Activated CD4-positive, alpha-beta T cell treated with anti-CD3 and anti-CD28 coated beads, Interleukin-2, amount 50 U/mL, for 1 hour (primary cell): Measurements from ENCODE around the gene AGBL4.

Source experiments
- DNase-seq: peaks from one replicate; pipeline ENCODE4 v3.0.0-alpha.2; 2020

Gene AGBL4

GRCh38 chr1:48932366-48932765, 1091.4 kb downstream of the AGBL4 start:
- no peak for DNase-seq

- DNase-seq, result no peak
Observed at GRCh38 chr1:48931506-48932192, 1092.1 kb downstream of the AGBL4 start.

- no peak for DNase-seq
Observed at GRCh38 chr1:48930011-48930410, 1093.7 kb downstream of the AGBL4 start.

- DNase-seq, result no peak
Observed at GRCh38 chr1:48924099-48924498, 1099.7 kb downstream of the AGBL4 start.

- DNase-seq, result no peak
Observed at GRCh38 chr1:48923116-48923515, 1100.6 kb downstream of the AGBL4 start.

- no peak for DNase-seq
Observed at GRCh38 chr1:48920851-48921250, 1102.9 kb downstream of the AGBL4 start.

- no peak for DNase-seq
Observed at GRCh38 chr1:48917901-48918603, 1105.7 kb downstream of the AGBL4 start.

GRCh38 chr1:48917070-48917454, 1106.7 kb downstream of the AGBL4 start:
- no peak for DNase-seq

GRCh38 chr1:48916130-48917069, 1107.4 kb downstream of the AGBL4 start:
- DNase-seq, result no peak

GRCh38 chr1:48908606-48909005, 1115.1 kb downstream of the AGBL4 start:
- DNase-seq, result no peak

- no peak for DNase-seq
Observed at GRCh38 chr1:48906729-48907128, 1117.0 kb downstream of the AGBL4 start.

GRCh38 chr1:48906164-48906563, 1117.6 kb downstream of the AGBL4 start:
- DNase-seq, result no peak

GRCh38 chr1:48903291-48903690, 1120.5 kb downstream of the AGBL4 start:
- no peak for DNase-seq

GRCh38 chr1:48898894-48899293, 1124.9 kb downstream of the AGBL4 start:
- no peak for DNase-seq

GRCh38 chr1:48889615-48890014, 1134.1 kb downstream of the AGBL4 start:
- no peak for DNase-seq

GRCh38 chr1:48889082-48889481, 1134.7 kb downstream of the AGBL4 start:
- no peak for DNase-seq

- no peak for DNase-seq
Observed at GRCh38 chr1:48887796-48888195, 1136.0 kb downstream of the AGBL4 start.

GRCh38 chr1:48882020-48882419, 1141.7 kb downstream of the AGBL4 start:
- DNase-seq, result no peak

- DNase-seq, result no peak
Observed at GRCh38 chr1:48878191-48878940, 1145.4 kb downstream of the AGBL4 start.

GRCh38 chr1:48876330-48876785, 1147.4 kb downstream of the AGBL4 start:
- no peak for DNase-seq

GRCh38 chr1:48875552-48876329, 1148.0 kb downstream of the AGBL4 start:
- no peak for DNase-seq

- DNase-seq, result no peak
Observed at GRCh38 chr1:48873944-48874343, 1149.8 kb downstream of the AGBL4 start.
